Esophagus muscularis mucosa (tissue), 4 donors: ENCODE results near the gene TSSC4. TPM values are rescaled to one million over a fixed set of nuclear protein-coding genes. Genes with fewer than 3 reads are reported as not detected.

Experiments used
- DNase-seq: peaks from one replicate; pipeline ENCODE4 v3.0.0-alpha.2; 2017; ENCODE audit errors: extremely low spot score
- H3K27ac ChIP-seq, 4 donors: fragments of 200-600 bp; sonication (generic); replicated peaks in 1 of 4; 1 replicate in 3 of 4; 2 replicates in 1 of 4; pipeline ENCODE4 v1.5.1; 2016 to 2019; ENCODE audit warnings: mild to moderate bottlenecking in 1 of 4
- H3K27me3 ChIP-seq, 4 donors: fragments of 200-600 bp; sonication (generic); one replicate each; pipeline versions ENCODE4 v1.5.1 to v1.6.0; 2016 to 2019
- H3K36me3 ChIP-seq, 4 donors: fragments of 200-600 bp; sonication (generic); one replicate each; pipeline ENCODE4 v1.5.1; 2016 to 2019
- H3K4me1 ChIP-seq, 4 donors: fragments of 200-600 bp; sonication (generic); one replicate each; pipeline ENCODE4 v1.5.1; 2016 to 2019
- H3K4me3 ChIP-seq, 4 donors: fragments of 200-600 bp; sonication (generic); 1 replicate in 2 of 4; 2 replicates in 2 of 4; pipeline ENCODE4 v1.5.1; 2016 to 2019; ENCODE audit warnings: mild to moderate bottlenecking in 4 of 4, moderate library complexity in 1 of 4
- H3K9me3 ChIP-seq, 4 donors: fragments of 200-600 bp; sonication (generic); 1 replicate in 3 of 4; 2 replicates in 1 of 4; pipeline ENCODE4 v1.5.1; 2016 to 2019
- EP300 ChIP-seq: sonication (generic); formaldehyde crosslinking; IDR thresholded peaks from one replicate; pipeline ENCODE4 v1.6.1; 2017; ENCODE audit warnings: antibody characterized with exemption
- POLR2A ChIP-seq: fragments of 450-650 bp; IDR thresholded peaks from one replicate; pipeline ENCODE4 v1.6.1; 2017; ENCODE audit warnings: antibody characterized with exemption, moderate library complexity, mild to moderate bottlenecking, low read depth
- POLR2AphosphoS5 ChIP-seq, 2 donors: sonication (generic); formaldehyde crosslinking; IDR thresholded peaks; one replicate each; pipeline ENCODE4 v1.6.1; 2017; ENCODE audit warnings: antibody characterized with exemption in 2 of 2
- WGBS: methylation state at CpG from one replicate; pipeline ENCODE4 v1.1.5; 2018; 5-methylcytosine and 5-hydroxymethylcytosine counted together
- intact Hi-C: fragments of 100-400 bp; cut with DNase I; formaldehyde crosslinking; loops from one replicate; pipeline ENCODE4 v1.15.1; 2023
- total RNA-seq, 4 donors: library from RNA; depleted of rRNA; stranded (reverse); fragments of >200 nt; gene quantifications; one replicate each; pipeline versions ENCODE4 v1.1.0 to v1.2.1, GENCODE V29; 2016
- TF ChIP-seq, protein P1 (sequence below), 3 experiments: fragments of 200-600 bp in 2 of 3; fragments of 450-650 bp in 1 of 3; sonication (generic) in 2 of 3; IDR thresholded peaks; one replicate each; pipeline ENCODE4 v1.5.1; 2017 to 2019; ENCODE audit warnings: antibody characterized with exemption in 3 of 3, mild to moderate bottlenecking in 2 of 3, moderate library complexity in 1 of 3

The TSSC4 gene
- total RNA-seq, 4 donors from 2014 or later = 46.9 to 76.9 (median 70.6) TPM

DNA sequence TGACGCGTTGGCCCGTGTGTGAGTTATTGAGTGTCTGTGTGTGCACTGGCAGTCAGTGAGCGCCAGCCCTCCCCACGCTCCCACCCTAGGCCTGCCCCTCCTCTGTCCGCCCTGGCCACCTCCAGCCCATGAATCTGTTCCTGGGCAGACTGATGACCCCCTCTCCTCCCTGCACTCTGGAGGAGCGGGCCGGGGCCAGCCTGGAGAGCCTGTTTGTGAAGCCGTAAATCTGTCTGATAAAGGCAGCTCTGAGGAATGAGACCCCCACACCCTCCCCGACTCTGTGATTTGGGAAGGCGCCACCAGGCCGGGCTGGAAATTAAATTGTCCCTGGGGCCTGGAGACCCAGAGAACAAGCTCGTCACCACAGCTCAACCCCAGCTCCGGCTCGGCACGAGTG, 8.6 kb downstream of the TSSC4 start:
- Histone ChIP-seq H3K36me3 (peaks cover 0 to 5% (median 2%) of the 10 kb centered on the region in 4 donors), H3K4me3 (no peak overlapping the region), H3K27me3 (peaks cover 0 to 6% (median 0%) of the 10 kb centered on the region in 4 donors), H3K4me1 (no peaks in the 10 kb centered on the region), H3K9me3 (no peaks in the 10 kb centered on the region), H3K27ac (no peak overlapping the region)
- no peak for TF ChIP-seq POLR2AphosphoS5 (IDR thresholded peaks at IDR 0.05)
- no peak for TF ChIP-seq POLR2A
- no peak for TF ChIP-seq EP300
- TF ChIP-seq, protein P1, sequence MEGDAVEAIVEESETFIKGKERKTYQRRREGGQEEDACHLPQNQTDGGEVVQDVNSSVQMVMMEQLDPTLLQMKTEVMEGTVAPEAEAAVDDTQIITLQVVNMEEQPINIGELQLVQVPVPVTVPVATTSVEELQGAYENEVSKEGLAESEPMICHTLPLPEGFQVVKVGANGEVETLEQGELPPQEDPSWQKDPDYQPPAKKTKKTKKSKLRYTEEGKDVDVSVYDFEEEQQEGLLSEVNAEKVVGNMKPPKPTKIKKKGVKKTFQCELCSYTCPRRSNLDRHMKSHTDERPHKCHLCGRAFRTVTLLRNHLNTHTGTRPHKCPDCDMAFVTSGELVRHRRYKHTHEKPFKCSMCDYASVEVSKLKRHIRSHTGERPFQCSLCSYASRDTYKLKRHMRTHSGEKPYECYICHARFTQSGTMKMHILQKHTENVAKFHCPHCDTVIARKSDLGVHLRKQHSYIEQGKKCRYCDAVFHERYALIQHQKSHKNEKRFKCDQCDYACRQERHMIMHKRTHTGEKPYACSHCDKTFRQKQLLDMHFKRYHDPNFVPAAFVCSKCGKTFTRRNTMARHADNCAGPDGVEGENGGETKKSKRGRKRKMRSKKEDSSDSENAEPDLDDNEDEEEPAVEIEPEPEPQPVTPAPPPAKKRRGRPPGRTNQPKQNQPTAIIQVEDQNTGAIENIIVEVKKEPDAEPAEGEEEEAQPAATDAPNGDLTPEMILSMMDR (IDR thresholded peaks at IDR 0.05) = no peak
- intact Hi-C loops = no loop called here
- 86% methylated on average over 4 of the region's 16 CpGs for WGBS
- no peak for DNase-seq

DNA sequence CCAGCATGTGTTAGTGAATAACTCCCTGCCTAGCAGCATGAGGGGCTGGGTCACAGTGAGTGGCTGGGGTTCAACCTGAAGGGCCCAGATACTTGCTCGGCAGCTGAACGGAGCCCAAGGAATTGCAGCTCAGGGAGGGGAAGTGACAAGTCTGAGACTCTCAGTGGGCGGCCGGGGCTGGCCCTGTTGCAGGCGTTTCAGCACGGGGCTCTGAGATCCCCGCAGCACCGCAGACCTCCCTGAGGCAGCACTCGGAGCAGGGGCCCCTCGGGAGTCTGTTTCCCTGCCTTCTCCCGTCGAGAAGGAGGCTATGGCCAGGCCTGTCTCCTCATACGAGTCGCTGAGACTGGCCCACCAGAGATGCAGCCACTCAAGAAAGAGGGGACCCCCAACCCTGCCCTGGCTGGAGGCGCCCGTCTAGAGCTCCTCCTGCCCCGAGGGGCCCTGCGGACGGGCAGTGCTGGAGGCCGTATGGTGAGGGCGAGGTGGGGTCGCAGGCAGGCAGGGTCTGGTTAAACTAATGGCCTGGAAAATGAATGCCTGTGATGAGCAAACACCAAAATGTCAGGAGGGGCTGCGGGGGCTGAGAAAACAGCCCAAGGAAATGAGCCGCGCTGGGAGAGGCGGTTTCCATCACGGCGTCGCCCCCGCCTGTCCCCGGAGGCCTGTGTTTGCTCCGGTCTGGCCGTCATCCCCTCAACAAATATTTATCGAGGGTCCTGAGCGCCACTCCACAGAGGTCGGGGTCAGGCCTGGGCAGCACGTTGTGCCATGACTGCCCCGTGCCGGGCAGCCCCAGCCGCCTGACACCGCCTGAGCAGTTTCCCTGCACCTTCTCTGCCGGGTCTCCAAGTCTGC, 9.3 kb downstream of the TSSC4 start:
- intact Hi-C loops = loop anchor here (10.0 kb wide), 1 partner anchor 45 kb away; no protein-coding TSS in a partner anchor
- 69% methylated on average over 30 of the region's 42 CpGs for WGBS
- H3K27ac ChIP-seq = no peak overlapping the region

DNA sequence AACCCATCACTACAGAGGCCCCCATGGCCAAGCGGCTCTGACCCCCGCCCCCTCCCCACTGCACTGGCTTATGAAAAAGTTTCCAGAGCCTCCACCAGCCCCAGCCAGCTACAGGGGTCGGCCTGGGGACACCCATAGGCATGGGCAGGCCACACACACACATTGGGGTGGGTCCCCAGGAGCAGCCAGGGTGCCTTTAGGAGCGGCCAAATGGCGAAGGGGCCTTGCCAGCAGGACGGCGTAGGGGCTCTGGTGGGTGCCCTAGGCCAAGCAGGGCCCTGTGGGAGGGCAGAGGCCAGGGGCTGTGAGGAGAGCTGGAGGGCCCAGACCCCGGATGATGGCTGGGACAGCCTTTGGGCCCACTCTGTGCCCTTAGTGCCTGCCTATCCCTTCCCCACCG, 10.1 kb downstream of the TSSC4 start:
- peaks cover 0 to 6% (median 0%) of the 10 kb centered on the region in 4 donors for H3K27me3 ChIP-seq
- H3K27ac ChIP-seq = no peak overlapping the region
- TF ChIP-seq POLR2AphosphoS5 (IDR thresholded peaks at IDR 0.05) (no peak), POLR2A (no peak), EP300 (no peak)
- TF ChIP-seq, protein P1 (IDR thresholded peaks at IDR 0.05) = no peak
- H3K4me3 ChIP-seq = no peak overlapping the region
- no peaks in the 10 kb centered on the region for H3K9me3 ChIP-seq
- no peaks in the 10 kb centered on the region for H3K4me1 ChIP-seq
- no peak for DNase-seq
- intact Hi-C loops = loop anchor here (10.0 kb wide), 1 partner anchor 46 kb away; no protein-coding TSS in a partner anchor
- no peaks in the 10 kb centered on the region for H3K36me3 ChIP-seq
- 86% methylated on average over 2 of the region's 9 CpGs for WGBS

More for the DNA sequence above, 9.3 kb downstream of the TSSC4 start:
- no peak for TF ChIP-seq POLR2AphosphoS5 (IDR thresholded peaks at IDR 0.05)
- no peak for TF ChIP-seq EP300
- TF ChIP-seq, protein P1 (IDR thresholded peaks at IDR 0.05) = no peak
- TF ChIP-seq POLR2A = no peak
- peaks cover 0 to 6% (median 0%) of the 10 kb centered on the region in 4 donors for H3K27me3 ChIP-seq
- H3K36me3 ChIP-seq = no peaks in the 10 kb centered on the region
- no peak for DNase-seq
- no peaks in the 10 kb centered on the region for H3K4me1 ChIP-seq
- H3K9me3 ChIP-seq = no peaks in the 10 kb centered on the region
- H3K4me3 ChIP-seq = no peak overlapping the region

DNA sequence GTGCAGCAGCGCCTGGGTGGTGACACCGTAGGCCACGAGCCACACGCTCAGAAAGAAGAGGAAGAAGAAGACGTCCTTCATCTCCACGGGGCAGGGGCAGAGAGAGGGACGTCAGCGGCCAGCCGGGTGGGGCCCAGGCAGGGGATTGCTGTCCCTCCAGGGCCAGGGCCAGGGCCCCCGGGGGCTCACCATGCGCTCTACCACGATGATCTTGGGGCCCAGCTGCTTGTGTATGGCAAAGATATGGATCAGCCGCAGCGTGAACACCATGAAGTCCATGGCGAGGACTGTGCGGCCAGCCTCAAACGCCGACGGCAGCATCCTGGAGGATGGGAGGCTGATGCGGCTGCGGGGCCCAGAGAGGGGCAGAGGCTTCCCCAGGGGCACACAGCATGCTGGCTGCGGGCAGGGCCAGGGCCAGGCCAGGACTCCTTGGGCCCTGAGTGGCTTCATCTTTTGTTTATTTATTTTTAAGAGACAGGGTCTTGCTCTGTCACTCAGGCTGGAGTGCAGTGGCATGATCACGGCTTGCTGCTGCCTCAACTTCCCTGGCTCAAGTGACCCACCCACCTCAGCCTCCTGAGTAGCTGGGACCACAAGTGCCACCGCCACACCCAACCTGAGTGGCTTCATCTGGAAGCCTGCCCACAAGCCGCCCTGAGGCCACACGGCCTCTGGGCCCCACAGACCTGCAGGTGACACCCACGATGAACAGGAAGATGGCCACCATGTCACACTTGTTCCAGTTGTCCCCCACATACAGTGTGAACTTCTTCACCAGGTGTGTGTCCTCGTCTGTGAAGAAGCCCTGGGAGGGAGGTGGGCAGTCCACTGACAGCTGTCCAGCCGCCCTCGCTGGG, 11.1 kb downstream of the TSSC4 start:
- H3K4me3 ChIP-seq = no peak overlapping the region
- H3K36me3 ChIP-seq = no peaks in the 10 kb centered on the region
- no peak for DNase-seq
- no peak overlapping the region for H3K27ac ChIP-seq
- intact Hi-C loops = loop anchor here (10.0 kb wide), 1 partner anchor 47 kb away; no protein-coding TSS in a partner anchor
- TF ChIP-seq EP300 = no peak
- TF ChIP-seq POLR2A = no peak
- TF ChIP-seq, protein P1 (IDR thresholded peaks at IDR 0.05) = no peak
- TF ChIP-seq POLR2AphosphoS5 (IDR thresholded peaks at IDR 0.05) = no peak
- H3K9me3 ChIP-seq = no peaks in the 10 kb centered on the region
- WGBS = 95% methylated on average over 18 of the region's 30 CpGs
- H3K4me1 ChIP-seq = no peaks in the 10 kb centered on the region
- peaks cover 0 to 6% (median 0%) of the 10 kb centered on the region in 4 donors for H3K27me3 ChIP-seq
